B cell (primary cell): ENCODE data around the gene RSBN1L. TPM values are rescaled to one million over a fixed set of nuclear protein-coding genes. Genes with fewer than 3 reads are reported as not detected.

ENCODE experiments used
- ATAC-seq: fragments of 200-7000 bp; cut with Tn5 transposase; one replicate; pipeline ENCODE4 v1.10.0; 2021; ENCODE audit warnings: low read depth, mild to moderate bottlenecking, moderate number of reproducible peaks, moderate library complexity
- CTCF ChIA-PET: fragments of 350-600 bp; sonication (Branson Sonifier 250); formaldehyde crosslinking; loops from one replicate; lab custom pipeline; 2021; ENCODE audit warnings: antibody characterized with exemption, inconsistent platforms; lab: Charles Lee
- POLR2A ChIA-PET: fragments of 350-600 bp; sonication (Branson Sonifier 250); formaldehyde crosslinking; loops from one replicate; lab custom pipeline; 2021; ENCODE audit warnings: antibody characterized with exemption; lab: Charles Lee
- DNase-seq: peaks from one replicate; pipeline ENCODE4 v3.0.0; 2013
- H2AFZ ChIP-seq: 2 replicates; pipeline ENCODE4 v1.6.1; 2012; ENCODE audit warnings: mild to moderate bottlenecking, low read depth, low read length; ENCODE audit not compliant: insufficient read depth, poor library complexity, severe bottlenecking
- H3K27ac ChIP-seq, 2 donors: 1 replicate in 1 of 2; 2 replicates in 1 of 2; pipeline ENCODE4 v1.5.1; 2012 to 2013; ENCODE audit warnings: low read length in 2 of 2, mild to moderate bottlenecking in 2 of 2, moderate library complexity in 1 of 2
- H3K27me3 ChIP-seq, 4 experiments: fragments of 200-600 bp in 1 of 4; sonication (generic) in 1 of 4; replicated peaks in 1 of 4; 1 replicate in 2 of 4; 2 replicates in 2 of 4; pipeline versions ENCODE4 v1.6.1 to v1.7.0; 2013 to 2016; ENCODE audit warnings: low read length in 3 of 4, mild to moderate bottlenecking in 2 of 4, mixed read lengths in 1 of 4, moderate library complexity in 1 of 4; ENCODE audit not compliant: insufficient read depth in 4 of 4, control insufficient read depth in 3 of 4; ENCODE audit errors: control extremely low read depth in 1 of 4
- H3K36me3 ChIP-seq, 2 experiments: replicated peaks in 1 of 2; 1 replicate in 1 of 2; 2 replicates in 1 of 2; pipeline versions ENCODE4 v1.6.1 to v1.7.1; 2013; ENCODE audit warnings: low read length in 1 of 2; ENCODE audit not compliant: insufficient read depth in 2 of 2, control insufficient read depth in 1 of 2; ENCODE audit errors: control extremely low read depth in 1 of 2, extremely low read depth in 1 of 2
- H3K4me1 ChIP-seq, 2 donors: fragments of 200-600 bp in 1 of 2; sonication (generic) in 1 of 2; 1 replicate in 1 of 2; 2 replicates in 1 of 2; pipeline versions ENCODE4 v1.5.1 to v1.6.1; 2013 to 2017; ENCODE audit warnings: low read length in 2 of 2; ENCODE audit not compliant: control insufficient read depth in 2 of 2, insufficient read depth in 2 of 2
- H3K4me2 ChIP-seq: replicated peaks from 2 replicates; pipeline ENCODE3; 2012; ENCODE audit warnings: mild to moderate bottlenecking, low read depth, low read length; ENCODE audit not compliant: poor library complexity, severe bottlenecking
- H3K4me3 ChIP-seq, 5 experiments: fragments of 200-600 bp in 1 of 5; sonication (generic) in 1 of 5; 1 replicate in 3 of 5; 2 replicates in 2 of 5; pipeline versions ENCODE4 v1.5.1 to v1.7.0; 2011 to 2016; ENCODE audit warnings: low read length in 4 of 5, mild to moderate bottlenecking in 4 of 5, low read depth in 2 of 5, control low read depth in 1 of 5, moderate library complexity in 1 of 5; ENCODE audit not compliant: insufficient read depth in 1 of 5; ENCODE audit errors: control extremely low read depth in 1 of 5, extremely low read depth in 1 of 5
- H3K79me2 ChIP-seq: fragments of 200-600 bp; sonication (generic); one replicate; pipeline ENCODE4 v1.6.0; 2016; ENCODE audit warnings: low read length; ENCODE audit not compliant: control insufficient read depth, insufficient read depth
- H3K9ac ChIP-seq: fragments of 200-600 bp; sonication (generic); 2 replicates; pipeline ENCODE4 v1.6.1; 2017; ENCODE audit warnings: mild to moderate bottlenecking, low read length, moderate library complexity
- H3K9me3 ChIP-seq, 3 donors: one replicate each; pipeline versions ENCODE4 v1.6.1 to v1.7.1; 2013; ENCODE audit warnings: low read length in 2 of 3; ENCODE audit not compliant: control insufficient read depth in 2 of 3, insufficient read depth in 1 of 3; ENCODE audit errors: control extremely low read depth in 1 of 3
- H4K20me1 ChIP-seq: 2 replicates; pipeline ENCODE4 v1.6.0; 2012; ENCODE audit warnings: mild to moderate bottlenecking, low read length; ENCODE audit not compliant: insufficient read depth, control insufficient read depth, poor library complexity, severe bottlenecking
- H3K27ac Mint-ChIP-seq: one replicate; pipeline ENCODE4 v1.8.0; 2021; ENCODE audit warnings: mixed read lengths
- H3K27me3 Mint-ChIP-seq: one replicate; pipeline ENCODE4 v1.8.0; 2021; ENCODE audit warnings: mixed read lengths
- H3K4me1 Mint-ChIP-seq: one replicate; pipeline ENCODE4 v1.8.0; 2021; ENCODE audit warnings: mixed read lengths
- H3K4me3 Mint-ChIP-seq: one replicate; pipeline ENCODE4 v1.8.0; 2021; ENCODE audit warnings: mixed read lengths
- H3K9me3 Mint-ChIP-seq: one replicate; pipeline ENCODE4 v1.8.0; 2022; ENCODE audit warnings: mixed read lengths; ENCODE audit not compliant: insufficient read depth
- CTCF ChIP-seq: fragments of 200-600 bp; IDR thresholded peaks from one replicate; pipeline ENCODE4 v1.8.0; 2022; ENCODE audit warnings: antibody characterized with exemption, mild to moderate bottlenecking
- EZH2 ChIP-seq: IDR thresholded peaks from 2 replicates; pipeline ENCODE4 v1.6.1; 2012; ENCODE audit warnings: borderline replicate concordance, low read depth, mild to moderate bottlenecking, moderate library complexity, low read length; ENCODE audit not compliant: insufficient read depth, poor library complexity, severe bottlenecking
- WGBS: methylation state at CpG from one replicate; pipeline ENCODE4 v1.1.5; 2013; ENCODE audit warnings: missing lambda C conversion rate; ENCODE audit not compliant: insufficient coverage; 5-methylcytosine and 5-hydroxymethylcytosine counted together
- intact Hi-C: fragments of 100-400 bp; cut with micrococcal nuclease; formaldehyde crosslinking; loops from one replicate; pipeline ENCODE4 v1.10.0; 2022
- polyA plus RNA-seq: library from polyadenylated mRNA; depleted of rRNA; stranded (reverse); fragments of >200 nt; gene quantifications from 2 replicates; pipeline ENCODE4 v1.2.3, GENCODE V29; 2012
- total RNA-seq, 2 donors: library from RNA; stranded (reverse); fragments of 120-200 nt in 1 of 2; gene quantifications; 1 replicate in 1 of 2; 2 replicates in 1 of 2; pipeline versions ENCODE4 v1.2.3 to v1.2.4, GENCODE V29; 2013 to 2022

The RSBN1L gene
- total and polyA plus RNA-seq, 2 donors (not counting 1 experiment from before 2014, with no cell fraction given), result 17.0 to 47.0 TPM

DNA sequence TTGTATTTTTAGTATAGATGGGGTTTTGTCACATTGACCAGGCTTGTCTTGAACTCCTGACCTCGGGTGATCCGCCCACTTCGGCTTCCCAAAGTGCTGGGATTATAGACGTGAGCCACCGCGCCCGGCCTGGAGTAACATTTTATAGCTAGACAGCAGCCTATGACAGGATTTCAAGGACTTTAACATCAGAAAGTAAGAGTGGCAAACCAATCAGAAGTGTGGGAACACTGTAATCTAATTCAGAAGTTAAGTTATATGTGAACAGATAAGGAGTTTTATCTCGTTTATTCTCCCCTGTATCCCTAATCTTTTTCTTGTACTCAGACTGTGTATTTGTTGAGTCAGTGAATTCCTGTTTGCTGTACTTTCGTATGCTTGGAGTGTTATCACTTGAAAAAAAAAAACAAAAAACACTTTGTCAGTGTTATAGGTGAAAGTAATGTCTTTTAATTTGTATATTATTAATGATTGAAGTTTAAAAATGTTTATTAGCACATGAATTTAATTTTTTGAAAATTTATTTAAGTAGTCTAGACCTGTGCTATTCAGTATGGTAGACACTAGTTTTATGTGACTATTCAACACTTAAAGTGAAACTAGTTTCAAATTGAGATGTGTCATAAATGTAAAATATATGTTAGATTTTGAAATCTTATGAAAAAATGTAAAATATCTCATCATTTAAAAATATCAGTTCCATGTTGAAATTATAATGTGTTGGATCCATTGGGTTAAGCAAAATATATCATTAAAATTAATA is 38.6 kb downstream of the RSBN1L start:
- Mint-ChIP-seq H3K27me3 (no peaks in the 10 kb centered on the region), H3K9me3 (no peaks in the 10 kb centered on the region), H3K27ac (no peak overlapping the region), H3K4me3 (no peak overlapping the region), H3K4me1 (peaks cover 29% of the 10 kb centered on the region)
- Histone ChIP-seq H2AFZ (no peak overlapping the region), H3K79me2 (peaks cover 75% of the 10 kb centered on the region), H3K9me3 (no peaks in the 10 kb centered on the region), H3K4me1 (no peaks in the 10 kb centered on the region), H3K9ac (no peak overlapping the region), H3K4me2 (no peak overlapping the region), H3K36me3 (peaks cover 4 to 12% of the 10 kb centered on the region in 2 experiments), H4K20me1 (peaks cover 43% of the 10 kb centered on the region), H3K27ac (no peak overlapping the region), H3K27me3 (no peaks in the 10 kb centered on the region), H3K4me3 (no peak overlapping the region)
- CTCF ChIA-PET, result no interaction called here
- WGBS, result 100% methylated on average over 2 of the region's 9 CpGs
- ATAC-seq (no peak), DNase-seq (no peak)
- TF ChIP-seq EZH2, result no peak
- TF ChIP-seq CTCF, result no peak
- intact Hi-C loops, result no loop called here
- POLR2A ChIA-PET, result no interaction called here

GRCh38 chr7:77735457-77735856 is 39.2 kb downstream of the RSBN1L start:
- no peak overlapping the region for H3K4me2 ChIP-seq
- Mint-ChIP-seq H3K27ac (no peak overlapping the region), H3K4me1 (peaks cover 24% of the 10 kb centered on the region), H3K4me3 (no peak overlapping the region), H3K9me3 (no peaks in the 10 kb centered on the region), H3K27me3 (no peaks in the 10 kb centered on the region)
- WGBS, result no CpG with 5 or more reads among the region's 1 CpG
- ChIA-PET CTCF (no interaction called here), POLR2A (no interaction called here)
- no peaks in the 10 kb centered on the region for H3K9me3 ChIP-seq
- H2AFZ ChIP-seq, result no peak overlapping the region
- H3K79me2 ChIP-seq, result peaks cover 69% of the 10 kb centered on the region
- H3K36me3 ChIP-seq, result peaks cover 4 to 12% of the 10 kb centered on the region in 2 experiments
- DNase-seq (no peak), ATAC-seq (no peak)
- intact Hi-C loops, result no loop called here
- no peaks in the 10 kb centered on the region for H3K27me3 ChIP-seq
- H4K20me1 ChIP-seq, result peaks cover 37% of the 10 kb centered on the region
- H3K27ac ChIP-seq, result no peak overlapping the region
- H3K9ac ChIP-seq, result no peak overlapping the region
- TF ChIP-seq EZH2, result no peak
- TF ChIP-seq CTCF, result no peak
- H3K4me3 ChIP-seq, result no peak overlapping the region
- no peaks in the 10 kb centered on the region for H3K4me1 ChIP-seq
